Dermis microvascular lymphatic vessel endothelial cell (primary cell): ENCODE results near the gene STK32B. TPM values are rescaled to one million over a fixed set of nuclear protein-coding genes. Genes with fewer than 3 reads are reported as not detected.
"Not testable (repeated sequence)": the region's sequence is repeated elsewhere in the genome, so short reads cannot be mapped to it uniquely, and the experiment has no call there.

Source experiments
- DNase-seq, 2 donors: peaks; one replicate each; pipeline versions ENCODE4 v3.0.0 to v3.0.0-alpha.2; 2010; ENCODE audit warnings: low read depth in 2 of 2
- total RNA-seq: library from RNA; depleted of rRNA; stranded (reverse); fragments of >200 nt; gene quantifications from 2 replicates; pipeline ENCODE4 v1.2.1, GENCODE V29; 2014

Gene STK32B
- total RNA-seq, 1 donor from 2014 or later, result 23.1 TPM

DNA sequence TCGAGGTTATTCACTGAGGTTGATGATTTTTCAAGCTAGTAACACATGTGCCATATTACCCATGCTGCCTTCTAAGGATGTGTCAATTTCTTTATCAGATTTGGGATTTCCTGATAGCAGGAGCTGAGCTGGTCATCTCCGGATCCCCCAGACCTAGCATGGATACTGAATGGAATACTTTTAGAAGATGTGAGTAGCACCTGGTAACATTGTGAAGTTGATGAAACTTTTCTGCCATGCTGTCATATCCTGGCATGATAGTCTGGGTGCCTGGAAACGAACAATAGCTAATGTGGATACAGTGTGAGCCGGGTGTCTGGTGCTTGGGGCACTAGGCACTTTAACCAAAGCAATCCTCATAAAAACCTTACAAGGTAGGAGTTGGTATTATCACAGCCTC, 21.1 kb upstream of the STK32B start:
- DNase-seq, result peak; percentile 38 to 83

DNA sequence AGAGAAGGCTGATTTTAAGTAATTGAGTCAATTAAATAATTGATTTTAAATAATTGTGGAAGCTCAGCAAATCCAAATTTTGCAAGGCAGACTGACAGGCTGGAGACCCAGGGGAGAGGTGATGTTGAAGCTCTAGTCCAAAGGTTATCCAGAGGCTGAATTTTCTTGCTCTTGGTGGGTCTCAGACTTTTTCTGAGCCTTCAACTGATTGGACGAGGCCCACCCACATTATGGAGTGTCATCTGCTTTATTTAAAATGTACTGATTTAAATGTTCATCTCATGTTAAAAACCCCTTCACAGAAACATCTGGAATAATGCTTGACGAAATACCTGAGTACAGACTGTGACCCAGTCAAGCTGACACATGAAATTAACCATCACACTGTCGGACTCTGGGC, 20.4 kb upstream of the STK32B start:
- no peak for DNase-seq

- no peak for DNase-seq
Observed at GRCh38 chr4:5032813-5033212, 18.5 kb upstream of the STK32B start.

GRCh38 chr4:5033281-5033841, 17.9 kb upstream of the STK32B start:
- DNase-seq, result peak; percentile 75 to 93

DNA sequence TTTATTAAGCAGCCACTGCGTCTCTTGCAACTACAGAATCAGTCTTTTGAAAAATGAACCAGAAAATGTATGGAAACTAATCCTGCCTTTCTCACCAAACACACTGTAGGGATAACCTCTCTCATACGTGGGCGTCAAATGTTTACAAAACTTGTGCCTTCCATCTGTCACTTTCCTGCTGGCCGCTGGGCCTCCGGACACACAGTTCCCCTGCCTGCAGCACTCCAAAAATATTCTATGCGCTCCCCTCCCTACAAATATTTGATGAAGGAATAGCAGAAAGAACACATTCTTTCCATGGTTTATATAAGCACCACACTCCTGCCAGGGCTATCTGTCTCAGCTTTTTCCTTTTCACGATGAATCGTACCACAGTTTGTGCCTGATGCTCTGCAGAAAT, 17.1 kb upstream of the STK32B start:
- peak in 1 of 2 donors; percentile 40 for DNase-seq

DNA sequence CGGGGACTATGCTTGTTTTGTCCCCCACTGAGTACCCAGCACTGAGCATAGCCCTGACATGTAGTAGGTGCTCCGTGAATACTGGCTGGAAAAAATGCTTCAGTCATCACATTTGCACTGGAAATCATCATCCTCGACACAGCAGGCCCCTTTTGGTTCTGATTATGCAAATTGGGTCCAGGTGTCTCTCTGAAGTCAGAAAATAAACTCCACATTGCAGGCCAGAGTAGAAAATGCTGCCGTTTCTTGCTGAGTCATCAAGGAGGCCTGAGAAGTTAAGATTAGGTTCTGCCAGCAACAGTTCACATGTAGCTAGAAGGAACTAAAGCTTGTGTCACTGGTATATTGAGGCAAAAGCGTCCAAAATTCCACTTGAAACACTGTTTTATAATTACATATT, 15.0 kb upstream of the STK32B start:
- no peak for DNase-seq

DNA sequence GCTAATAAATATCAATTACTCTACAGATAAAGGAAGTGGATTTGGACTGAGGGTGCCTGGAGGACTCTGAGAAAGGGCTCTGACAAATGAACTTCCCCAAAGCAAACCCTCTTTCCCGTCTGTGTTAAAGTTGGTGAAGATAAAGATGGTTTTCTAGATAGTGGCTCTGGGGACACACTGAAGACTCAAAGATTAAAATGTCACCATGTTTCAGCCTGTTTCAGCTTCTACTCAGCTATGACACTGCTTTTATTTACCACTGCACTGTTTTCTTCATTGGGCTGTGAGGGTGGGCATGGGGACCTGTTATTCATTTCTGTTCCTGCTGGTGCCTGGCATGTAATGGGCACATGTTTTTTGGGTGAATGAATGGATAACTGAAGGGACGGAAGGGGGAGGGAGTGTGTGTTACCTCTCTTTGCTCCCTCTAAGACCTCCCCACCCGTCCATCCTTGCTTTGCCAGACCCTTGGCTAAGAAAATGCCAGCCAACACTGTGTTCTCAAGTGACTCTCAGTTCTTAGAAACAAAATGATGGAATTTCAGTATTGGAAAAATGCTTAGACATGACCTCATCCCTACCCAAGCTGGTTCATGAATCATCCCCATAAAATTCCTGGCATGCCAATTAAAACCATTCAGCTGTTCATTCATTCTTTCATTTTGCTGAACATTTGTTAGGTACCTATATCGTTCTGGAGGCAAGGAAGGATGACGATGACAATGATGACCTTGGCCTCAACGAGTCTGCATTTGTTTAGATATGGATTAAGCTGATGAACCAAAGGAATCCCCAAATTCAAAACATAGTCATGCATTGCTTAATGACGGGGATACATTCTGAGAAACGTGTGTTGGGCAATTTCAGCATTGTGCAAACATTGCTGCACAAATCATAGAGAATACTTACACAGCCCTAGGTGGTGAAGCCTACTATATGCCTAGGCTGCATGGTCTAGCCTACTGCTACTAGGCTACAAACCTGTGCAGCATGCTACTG, 13.4 kb upstream of the STK32B start:
- peak; percentile 71 to 82 for DNase-seq

DNA sequence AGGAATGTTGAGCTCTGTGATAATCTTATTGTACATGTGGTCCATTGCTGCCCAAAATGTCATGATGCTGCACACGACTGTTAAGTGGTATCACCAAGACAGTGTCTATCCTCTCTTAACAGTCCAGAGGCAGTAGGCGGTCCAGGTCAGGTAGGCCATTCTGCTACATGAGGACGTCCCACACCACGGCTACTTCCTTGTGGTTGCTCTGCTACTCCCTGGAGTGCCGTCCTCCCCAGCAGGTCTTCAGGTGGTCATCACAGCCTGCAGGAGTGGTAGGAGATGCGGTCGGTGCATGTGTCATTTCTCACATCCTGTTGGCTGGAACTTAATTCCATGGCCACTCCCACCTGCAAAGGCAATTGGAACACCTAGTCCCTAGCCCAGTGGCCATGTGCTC, 11.5 kb upstream of the STK32B start:
- no peak for DNase-seq

DNA sequence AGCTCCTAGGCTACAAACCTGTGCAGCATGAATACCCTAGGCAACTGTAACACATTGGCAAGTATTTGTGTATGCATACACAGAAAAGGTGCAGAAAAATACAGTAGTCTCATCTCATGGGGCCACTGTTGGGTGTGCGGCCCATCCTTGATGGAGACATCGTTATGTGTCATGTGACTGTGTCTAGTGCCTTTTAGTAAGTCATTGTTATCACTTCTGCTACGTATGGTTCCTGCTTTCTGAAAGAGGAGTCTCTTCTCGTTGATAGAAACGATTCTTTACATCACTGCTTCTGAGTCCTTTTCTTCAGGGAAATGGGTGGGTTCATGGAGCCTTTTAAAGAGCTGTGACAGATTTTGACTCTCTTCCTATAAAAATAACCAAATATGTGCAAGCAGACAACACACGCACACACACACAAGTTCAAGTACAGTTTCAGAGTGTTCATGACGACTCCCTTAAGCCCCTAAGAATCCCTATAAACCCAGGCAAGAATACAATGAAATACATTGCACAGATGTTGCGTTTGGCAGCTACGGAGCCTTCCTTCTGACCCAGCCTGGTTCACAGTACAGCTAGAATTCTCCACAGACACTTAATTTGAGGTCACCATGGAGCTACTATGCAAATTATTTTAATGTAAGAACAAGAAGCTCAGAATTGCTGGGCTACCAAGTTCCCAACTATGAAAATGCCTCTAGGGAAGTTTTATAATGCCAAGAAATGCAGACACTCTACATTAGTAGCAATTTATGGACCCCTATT, 10.2 kb upstream of the STK32B start:
- DNase-seq, result no peak

DNA sequence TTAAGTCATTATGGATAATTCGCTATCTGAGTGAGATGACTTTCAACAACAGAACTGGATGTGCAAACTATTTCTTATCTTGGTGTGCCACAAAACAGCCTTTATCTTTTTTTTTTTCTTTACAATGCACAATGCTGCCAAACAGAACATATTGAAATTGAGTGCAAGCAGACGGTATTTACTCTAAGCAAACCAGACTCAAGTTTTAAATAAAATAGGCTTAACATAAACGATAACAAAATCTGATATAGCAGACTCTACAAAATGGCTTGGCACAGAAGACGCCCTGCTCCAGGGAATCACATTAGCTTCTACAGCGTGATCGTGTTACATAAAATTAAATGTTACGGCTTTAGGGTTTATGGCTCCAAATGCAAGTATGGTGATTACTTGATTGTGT, 9.6 kb upstream of the STK32B start:
- no peak for DNase-seq

- no peak for DNase-seq
Observed at GRCh38 chr4:5043579-5043978, 7.7 kb upstream of the STK32B start.

DNA sequence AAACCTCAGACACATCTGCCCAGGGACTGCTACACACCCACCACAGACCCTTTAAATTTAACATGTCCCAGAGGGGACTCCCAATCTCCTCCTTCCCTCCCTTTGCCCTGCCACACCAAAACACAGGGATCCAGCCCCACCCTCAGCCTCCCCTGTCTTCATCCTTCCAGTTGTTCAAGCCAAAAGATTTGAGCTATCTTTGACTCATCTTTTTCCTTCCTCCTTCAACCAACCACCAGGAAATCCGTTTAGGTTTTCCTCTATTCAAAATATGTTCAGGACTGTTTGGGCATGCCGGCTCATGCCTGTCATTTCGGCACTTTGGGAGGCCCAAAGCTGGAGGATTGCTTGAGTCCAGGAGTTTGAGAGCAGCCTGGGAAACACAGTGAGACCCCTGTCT, 6.9 kb upstream of the STK32B start:
- no peak for DNase-seq

DNA sequence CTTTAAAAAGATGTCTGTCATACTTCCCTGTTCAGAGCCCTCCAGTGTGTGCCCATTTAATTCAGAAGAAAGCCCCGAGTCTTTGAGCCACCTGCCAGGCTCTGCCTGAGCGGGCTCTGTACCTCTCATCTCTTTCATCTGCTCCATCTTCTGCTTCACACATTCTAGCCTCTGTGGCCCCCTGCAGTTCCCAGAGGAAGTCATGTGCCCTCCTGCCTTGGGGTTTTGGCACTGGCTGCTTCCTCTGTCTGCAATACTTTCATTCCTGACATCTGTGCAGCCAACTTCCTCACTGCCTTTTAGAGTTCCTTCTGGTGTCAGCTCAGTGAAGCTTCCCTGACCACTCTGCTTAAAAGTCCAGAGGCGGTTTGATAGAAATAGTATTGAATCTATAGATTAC, 6.2 kb upstream of the STK32B start:
- DNase-seq, result peak; percentile 69 to 81

- no peak for DNase-seq
Observed at GRCh38 chr4:5048721-5049120, 2.6 kb upstream of the STK32B start.

- DNase-seq, result peak; percentile 79 to 90
Observed at GRCh38 chr4:5050520-5051277, 581 bp upstream of the STK32B start.

- peak in 1 of 2 donors; percentile 23 for DNase-seq
Observed at GRCh38 chr4:5052204-5052702, 973 bp downstream of the STK32B start.

DNA sequence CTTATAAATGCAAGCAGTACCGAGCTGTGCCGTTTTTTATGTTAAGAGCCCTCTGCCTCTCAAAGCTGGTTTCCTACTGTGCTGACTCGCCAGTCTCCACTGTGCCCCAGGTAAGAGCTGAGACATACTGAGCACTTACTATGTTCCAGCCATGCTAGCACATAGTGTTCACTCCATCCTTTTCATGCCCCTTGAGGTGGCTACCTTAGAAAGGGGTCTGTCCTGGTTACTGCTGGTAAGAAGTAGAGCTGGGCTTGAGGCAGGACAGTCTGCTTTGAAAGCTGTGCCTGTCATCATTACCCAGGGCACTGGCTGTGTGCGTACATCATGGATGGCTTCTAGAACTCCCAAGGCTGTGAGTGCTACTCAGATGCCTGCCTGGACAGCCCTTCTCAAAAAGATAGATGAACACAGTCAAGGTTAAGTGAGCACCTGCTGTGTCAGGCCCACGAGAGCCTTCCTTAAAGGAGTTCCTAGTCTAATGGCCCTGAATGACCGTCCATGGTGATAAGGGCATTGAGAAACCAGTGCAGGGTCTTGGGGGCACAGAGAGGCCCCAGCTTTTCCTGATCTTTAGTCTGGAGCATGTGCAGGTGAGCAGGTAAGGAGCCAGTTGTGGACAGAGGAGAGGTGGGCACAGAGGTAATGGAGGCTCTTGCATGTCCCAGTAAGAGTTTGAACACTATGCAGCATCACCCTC, 1.6 kb downstream of the STK32B start:
- no peak for DNase-seq

GRCh38 chr4:5054532-5054931, 3.3 kb downstream of the STK32B start:
- DNase-seq, result no peak

DNA sequence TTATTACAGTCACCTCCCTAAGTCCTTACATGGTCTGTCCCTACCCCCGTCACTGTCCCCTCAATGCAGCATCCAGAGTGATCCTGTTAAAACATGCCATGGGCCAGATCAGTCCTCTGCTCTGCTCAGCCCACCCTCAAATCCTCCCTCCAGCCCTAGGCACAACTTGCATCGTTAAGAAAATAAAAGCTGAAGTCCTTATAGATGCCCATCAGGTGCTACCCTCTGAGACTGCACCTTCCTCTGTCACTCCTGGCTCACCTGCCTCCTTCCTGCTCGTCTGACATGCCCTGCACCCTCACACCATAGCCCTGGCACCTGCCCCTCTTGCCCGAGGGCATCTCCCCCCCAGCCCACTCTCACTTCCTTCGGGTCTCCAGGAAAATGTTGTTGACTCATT, 4.1 kb downstream of the STK32B start:
- no peak for DNase-seq

DNA sequence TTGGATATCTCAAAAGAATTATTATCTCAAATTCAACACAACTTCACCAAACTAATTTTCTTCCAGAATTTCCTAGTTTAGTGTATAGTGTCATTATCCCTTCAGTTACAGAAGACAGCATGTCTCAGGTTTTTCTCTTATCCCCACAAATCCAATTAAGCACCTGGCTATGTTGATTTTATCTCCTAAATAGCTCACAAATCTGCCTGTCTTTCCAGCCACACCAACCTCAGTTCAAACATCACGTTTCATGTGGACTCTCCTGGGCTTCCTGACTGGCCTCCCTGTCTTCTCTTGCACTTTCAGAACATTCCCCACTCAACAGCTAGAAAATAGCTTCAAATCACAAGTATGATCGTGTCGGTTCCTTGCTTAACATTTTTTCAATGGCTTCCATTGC, 14.8 kb downstream of the STK32B start:
- no peak for DNase-seq

DNA sequence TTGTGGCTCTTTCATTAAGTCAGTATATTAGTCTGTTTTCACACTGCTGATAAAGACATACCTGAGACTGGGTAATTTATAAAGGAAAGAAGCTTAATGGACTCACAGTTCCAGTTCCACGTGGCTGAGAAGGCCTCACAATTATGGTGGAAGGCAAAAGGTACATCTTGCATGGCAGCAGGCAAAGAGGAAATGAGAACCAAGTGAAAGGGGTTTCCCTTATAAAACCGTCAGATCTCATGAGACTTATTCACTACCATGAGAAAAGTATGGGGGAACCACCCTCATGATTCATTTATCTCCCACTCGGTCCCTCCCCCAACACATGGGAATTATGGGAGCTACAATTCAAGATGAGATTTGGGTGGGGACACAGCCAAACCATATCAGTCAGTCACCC, 15.7 kb downstream of the STK32B start:
- not testable (repeated sequence) for DNase-seq
